Mesenchymal stem cell (in vitro differentiated cells and primary cell): ENCODE measurements around the gene IL22RA2.
A peak's percentile ranks its signal among the peaks of the same experiment; 100 is the strongest.

Experiments
- DNase-seq: peaks from one replicate; pipeline ENCODE4 v3.0.0-alpha.2; 2013
- H2AFZ ChIP-seq: one replicate; pipeline ENCODE4 v1.6.1; 2013; ENCODE audit warnings: low read depth, mild to moderate bottlenecking, control low read depth, inconsistent platforms, low read length, moderate library complexity
- H2AK5ac ChIP-seq: 2 replicates; pipeline ENCODE4 v1.6.1; 2013; ENCODE audit warnings: low read length, moderate library complexity, mild to moderate bottlenecking, inconsistent platforms; ENCODE audit not compliant: severe bottlenecking
- H2BK120ac ChIP-seq: one replicate; pipeline ENCODE4 v1.6.1; 2013; ENCODE audit warnings: low read depth, mild to moderate bottlenecking, inconsistent platforms, low read length, moderate library complexity
- H2BK12ac ChIP-seq, 2 experiments: one replicate each; pipeline ENCODE4 v1.6.1; 2013; ENCODE audit warnings: inconsistent platforms in 2 of 2, low read length in 2 of 2, mild to moderate bottlenecking in 2 of 2, moderate library complexity in 2 of 2, control low read depth in 1 of 2
- H2BK15ac ChIP-seq: one replicate; pipeline ENCODE4 v1.6.1; 2013; ENCODE audit warnings: mild to moderate bottlenecking, low read depth, inconsistent platforms; ENCODE audit not compliant: poor library complexity, severe bottlenecking
- H2BK5ac ChIP-seq: 2 replicates; pipeline ENCODE4 v1.6.1; 2013; ENCODE audit warnings: low read depth, mild to moderate bottlenecking, low read length, control low read depth, inconsistent platforms; ENCODE audit not compliant: poor library complexity, severe bottlenecking
- H3K14ac ChIP-seq, 2 experiments: one replicate each; pipeline ENCODE4 v1.6.1; 2013; ENCODE audit warnings: inconsistent platforms in 2 of 2, low read length in 2 of 2, control low read depth in 1 of 2, mild to moderate bottlenecking in 1 of 2, moderate library complexity in 1 of 2
- H3K18ac ChIP-seq, 2 experiments: one replicate each; pipeline ENCODE4 v1.6.1; 2013; ENCODE audit warnings: inconsistent platforms in 2 of 2, low read length in 2 of 2, control low read depth in 1 of 2, low read depth in 1 of 2, mild to moderate bottlenecking in 1 of 2
- H3K23ac ChIP-seq, 2 experiments: one replicate each; pipeline ENCODE4 v1.6.1; 2013; ENCODE audit warnings: inconsistent platforms in 2 of 2, low read length in 2 of 2, mild to moderate bottlenecking in 2 of 2, moderate library complexity in 2 of 2, control low read depth in 1 of 2
- H3K27ac ChIP-seq: 2 replicates; pipeline ENCODE4 v1.5.1; 2013; ENCODE audit warnings: mild to moderate bottlenecking, moderate library complexity, low read length, control low read depth, inconsistent platforms; ENCODE audit not compliant: poor library complexity, severe bottlenecking
- H3K27me3 ChIP-seq, 2 experiments: 2 replicates each; pipeline versions ENCODE4 v1.6.1 to v1.7.0; 2013; ENCODE audit warnings: low read length in 2 of 2, mild to moderate bottlenecking in 2 of 2, moderate library complexity in 2 of 2, control low read depth in 1 of 2, inconsistent platforms in 1 of 2; ENCODE audit not compliant: control insufficient read depth in 1 of 2, insufficient read depth in 1 of 2
- H3K36me3 ChIP-seq, 2 experiments: 2 replicates each; pipeline versions ENCODE4 v1.6.1 to v1.7.0; 2013; ENCODE audit warnings: low read length in 2 of 2, control low read depth in 1 of 2, inconsistent platforms in 1 of 2, low read depth in 1 of 2, mild to moderate bottlenecking in 1 of 2; ENCODE audit not compliant: insufficient read depth in 2 of 2, control insufficient read depth in 1 of 2
- H3K4ac ChIP-seq, 2 experiments: one replicate each; pipeline ENCODE4 v1.6.1; 2013; ENCODE audit warnings: inconsistent platforms in 2 of 2, low read length in 2 of 2, mild to moderate bottlenecking in 2 of 2, moderate library complexity in 2 of 2, control low read depth in 1 of 2, low read depth in 1 of 2
- H3K4me1 ChIP-seq: 2 replicates; pipeline ENCODE4 v1.6.1; 2013; ENCODE audit warnings: low read depth, low read length, control low read depth; ENCODE audit not compliant: control insufficient read depth, insufficient read depth
- H3K4me2 ChIP-seq: 2 replicates; pipeline ENCODE4 v1.6.1; 2013; ENCODE audit warnings: low read length, mild to moderate bottlenecking, inconsistent platforms; ENCODE audit not compliant: poor library complexity, severe bottlenecking
- H3K4me3 ChIP-seq, 2 experiments: 2 replicates each; pipeline versions ENCODE4 v1.5.1 to v1.7.0; 2013; ENCODE audit warnings: low read length in 2 of 2, mild to moderate bottlenecking in 2 of 2, control low read depth in 1 of 2, low read depth in 1 of 2; ENCODE audit not compliant: insufficient read depth in 1 of 2
- H3K79me1 ChIP-seq: replicated peaks from 2 replicates; pipeline ENCODE4 v1.6.1; 2013; ENCODE audit warnings: mild to moderate bottlenecking, control low read depth, low read length, inconsistent platforms; ENCODE audit not compliant: poor library complexity, severe bottlenecking
- H3K9ac ChIP-seq: 2 replicates; pipeline ENCODE4 v1.7.0; 2013; ENCODE audit warnings: mild to moderate bottlenecking, low read length, moderate library complexity
- H3K9me3 ChIP-seq: 2 replicates; pipeline ENCODE4 v1.7.0; 2013; ENCODE audit warnings: mild to moderate bottlenecking, low read length; ENCODE audit not compliant: control insufficient read depth
- H4K8ac ChIP-seq: one replicate; pipeline ENCODE4 v1.6.1; 2013; ENCODE audit warnings: inconsistent platforms, mild to moderate bottlenecking, low read length, moderate library complexity
- H4K91ac ChIP-seq: one replicate; pipeline ENCODE4 v1.6.1; 2013; ENCODE audit warnings: mild to moderate bottlenecking, low read length, inconsistent platforms
- WGBS: methylation state at CpG from one replicate; pipeline ENCODE4 v1.1.7; 2013; ENCODE audit warnings: mixed read lengths; 5-methylcytosine and 5-hydroxymethylcytosine counted together

Gene IL22RA2

GRCh38 chr6:137218473-137218916 is 45.1 kb upstream of the IL22RA2 start:
- Histone ChIP-seq H3K79me1 (peaks cover 9% of the 10 kb centered on the region), H3K9ac (peak overlapping the region; percentile 94), H2BK12ac (no peak overlapping the region), H3K36me3 (peaks cover 0 to 2% of the 10 kb centered on the region in 2 experiments), H2BK120ac (no peak overlapping the region), H3K18ac (peak overlapping the region in 1 of 2 experiments; percentile 100), H2AK5ac (no peak overlapping the region), H3K23ac (peak overlapping the region in 1 of 2 experiments; percentile 35), H2BK5ac (no peak overlapping the region), H3K14ac (peak overlapping the region in 1 of 2 experiments; percentile 51), H3K27ac (no peak overlapping the region), H2BK15ac (no peak overlapping the region), H3K9me3 (no peaks in the 10 kb centered on the region), H3K27me3 (no peaks in the 10 kb centered on the region), H2AFZ (peak overlapping the region; percentile 100), H3K4me3 (peak overlapping the region; percentile 84 to 93), H3K4me2 (peak overlapping the region; percentile 83), H3K4me1 (peaks cover 6% of the 10 kb centered on the region), H4K91ac (no peak overlapping the region), H3K4ac (no peak overlapping the region), H4K8ac (no peak overlapping the region)
- WGBS = 2% methylated on average over 11 of the region's 13 CpGs
- DNase-seq = peak; percentile 92

- Histone ChIP-seq H3K4me1 (peaks cover 6% of the 10 kb centered on the region), H3K4me3 (peak overlapping the region; percentile 84 to 93), H3K79me1 (peaks cover 10% of the 10 kb centered on the region), H2AK5ac (no peak overlapping the region), H2BK5ac (no peak overlapping the region), H3K4me2 (peak overlapping the region; percentile 83), H3K18ac (no peak overlapping the region), H3K27ac (no peak overlapping the region), H3K23ac (peak overlapping the region in 1 of 2 experiments; percentile 64), H3K36me3 (peaks cover 0 to 4% of the 10 kb centered on the region in 2 experiments), H2BK15ac (no peak overlapping the region), H3K9me3 (no peaks in the 10 kb centered on the region), H3K4ac (no peak overlapping the region), H3K14ac (no peak overlapping the region), H3K9ac (peak overlapping the region; percentile 94), H3K27me3 (no peaks in the 10 kb centered on the region), H2BK12ac (no peak overlapping the region), H2AFZ (no peak overlapping the region), H2BK120ac (no peak overlapping the region), H4K8ac (no peak overlapping the region), H4K91ac (no peak overlapping the region)
- peak; percentile 37 for DNase-seq
- 77% methylated on average over 10 of the region's 12 CpGs for WGBS
Observed at GRCh38 chr6:137217801-137218472, 44.5 kb upstream of the IL22RA2 start.

GRCh38 chr6:137216875-137217553 is 43.6 kb upstream of the IL22RA2 start:
- no peak overlapping the region for H2BK12ac ChIP-seq
- 91% methylated on average over 12 of the region's 12 CpGs for WGBS
- peak overlapping the region; percentile 20 for H3K4me2 ChIP-seq
- no peak overlapping the region for H4K8ac ChIP-seq
- peaks cover 12% of the 10 kb centered on the region for H3K79me1 ChIP-seq
- no peak overlapping the region for H3K4ac ChIP-seq
- H3K14ac ChIP-seq = no peak overlapping the region
- H4K91ac ChIP-seq = no peak overlapping the region
- H2AK5ac ChIP-seq = no peak overlapping the region
- no peak overlapping the region for H2AFZ ChIP-seq
- no peaks in the 10 kb centered on the region for H3K9me3 ChIP-seq
- H3K27me3 ChIP-seq = no peaks in the 10 kb centered on the region
- H3K4me1 ChIP-seq = peaks cover 6% of the 10 kb centered on the region
- H3K9ac ChIP-seq = peak overlapping the region; percentile 94
- no peak overlapping the region for H2BK15ac ChIP-seq
- peak overlapping the region in 1 of 2 experiments; percentile 2 for H3K18ac ChIP-seq
- H3K4me3 ChIP-seq = peak overlapping the region in 1 of 2 experiments; percentile 84
- no peak overlapping the region for H2BK120ac ChIP-seq
- no peak for DNase-seq
- no peak overlapping the region for H2BK5ac ChIP-seq
- no peak overlapping the region for H3K27ac ChIP-seq
- peak overlapping the region in 1 of 2 experiments; percentile 23 for H3K23ac ChIP-seq
- peaks cover 0 to 4% of the 10 kb centered on the region in 2 experiments for H3K36me3 ChIP-seq

- DNase-seq = no peak
- H3K4me2 ChIP-seq = no peak overlapping the region
- H3K23ac ChIP-seq = no peak overlapping the region
- no peak overlapping the region for H2AK5ac ChIP-seq
- peaks cover 6% of the 10 kb centered on the region for H3K4me1 ChIP-seq
- no peak overlapping the region for H3K4ac ChIP-seq
- H3K79me1 ChIP-seq = peaks cover 17% of the 10 kb centered on the region
- H2AFZ ChIP-seq = no peak overlapping the region
- no peak overlapping the region for H3K14ac ChIP-seq
- H3K27ac ChIP-seq = no peak overlapping the region
- no peak overlapping the region for H3K18ac ChIP-seq
- no peak overlapping the region for H2BK12ac ChIP-seq
- peaks cover 0 to 4% of the 10 kb centered on the region in 2 experiments for H3K36me3 ChIP-seq
- H3K9me3 ChIP-seq = no peaks in the 10 kb centered on the region
- H3K4me3 ChIP-seq = peak overlapping the region in 1 of 2 experiments; percentile 84
- no peak overlapping the region for H2BK5ac ChIP-seq
- peak overlapping the region; percentile 94 for H3K9ac ChIP-seq
- no peak overlapping the region for H2BK120ac ChIP-seq
- H2BK15ac ChIP-seq = no peak overlapping the region
- H4K91ac ChIP-seq = no peak overlapping the region
- no peaks in the 10 kb centered on the region for H3K27me3 ChIP-seq
- no peak overlapping the region for H4K8ac ChIP-seq
Observed at GRCh38 chr6:137216106-137216505, 42.7 kb upstream of the IL22RA2 start.
